H1 (cell line): ENCODE measurements around the gene NR3C2. TPM values are rescaled to one million over a fixed set of nuclear protein-coding genes. Genes with fewer than 3 reads are reported as not detected.

Source experiments
- KDM4A ChIP-seq: IDR thresholded peaks from one replicate; pipeline ENCODE4 v1.7.1; 2012; ENCODE audit warnings: low read depth, mild to moderate bottlenecking, moderate library complexity, low read length, inconsistent platforms; ENCODE audit not compliant: severe bottlenecking
- RNF2 ChIP-seq: fragments of 200-900, 300-1000 bp; sonication (generic); IDR thresholded peaks from 2 replicates; pipeline ENCODE4 v1.7.1; 2016; ENCODE audit warnings: borderline replicate concordance, low read depth, mild to moderate bottlenecking, antibody characterized with exemption, low read length; ENCODE audit not compliant: poor library complexity, severe bottlenecking; ENCODE audit errors: missing control alignments
- polyA plus RNA-seq, 7 experiments: library from polyadenylated mRNA; depleted of rRNA in 3 of 7; stranded (reverse) in 5 of 7; unstranded in 2 of 7; fragments of >200 nt in 5 of 7; fragments of 200-250 nt in 2 of 7; gene quantifications; 1 replicate in 5 of 7; 2 replicates in 1 of 7; 4 replicates in 1 of 7; pipeline versions ENCODE4 v1.2.1 to v1.2.3, GENCODE V29; 2011 to 2013; ENCODE audit warnings: missing spikeins in 2 of 7, mixed read lengths in 2 of 7
- total RNA-seq: library from RNA; stranded (reverse); fragmentation: NEBNext Ultra II Directional; extraction: Animal tissue kit (Norgen Biotek cat#: 25700); gene quantifications from 2 replicates; pipeline ENCODE4 v1.2.1, GENCODE V29; 2021

Gene NR3C2
- total and polyA plus RNA-seq, 2 of the 8 experiments (the other 6 are each of a cell fraction or from before 2014, with no cell fraction given) = 0.80 to 3.9 TPM

DNA sequence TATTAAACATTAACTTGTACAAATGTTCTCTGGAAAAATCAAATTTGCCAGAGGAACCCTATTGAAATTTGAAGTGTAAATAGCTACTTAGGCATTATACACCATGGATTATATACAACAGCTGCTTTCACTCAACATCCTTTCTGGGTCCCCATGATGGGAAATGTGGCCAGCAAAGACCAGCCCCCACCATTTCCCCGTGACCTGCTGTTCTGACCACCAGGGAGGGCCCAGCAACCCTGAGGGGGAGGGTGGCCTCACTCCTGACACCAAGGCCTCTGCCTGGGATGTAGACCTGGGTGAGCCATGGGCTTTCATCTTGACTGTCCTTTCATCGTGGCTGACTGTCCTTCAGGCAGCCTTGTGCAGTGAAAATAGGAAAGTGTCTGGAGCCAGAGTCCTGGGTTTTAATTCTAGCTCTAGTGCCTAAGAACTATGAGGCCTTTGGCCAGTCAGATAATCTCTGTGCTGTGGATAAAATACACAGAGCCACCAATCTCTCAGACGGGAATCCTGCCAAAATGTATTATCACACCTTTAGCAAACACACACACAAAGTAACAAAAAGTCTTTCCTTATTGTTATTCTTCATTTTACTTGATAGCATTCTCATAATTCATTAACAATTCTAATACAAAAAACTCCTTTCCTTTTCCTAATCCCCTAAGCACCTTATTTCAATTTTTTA lies 45.1 kb downstream of the NR3C2 start (continued):
- TF ChIP-seq RNF2 (no peak), KDM4A (no peak)
